HL-60 (cell line): ENCODE data around the gene ASAP3.

Source experiments
- DNase-seq, 2 experiments: peaks; one replicate each; pipeline ENCODE4 v3.0.0-alpha.2; 2010 to 2020; ENCODE audit warnings: low read depth in 1 of 2, low spot score in 1 of 2
- H3K27ac ChIP-seq: fragments of 250-450 bp; sonication (Bioruptor Pico); replicated peaks from 2 replicates; pipeline ENCODE4 v1.5.1; 2020; ENCODE audit warnings: mild to moderate bottlenecking, moderate library complexity
- H3K27me3 ChIP-seq: fragments of 250-450 bp; sonication (Bioruptor Pico); 2 replicates; pipeline ENCODE4 v1.5.1; 2021; ENCODE audit warnings: mild to moderate bottlenecking, moderate library complexity; ENCODE audit not compliant: insufficient read depth, poor library complexity, severe bottlenecking
- H3K4me3 ChIP-seq: replicated peaks from 2 replicates; pipeline ENCODE4 v1.5.1; 2011; ENCODE audit warnings: mild to moderate bottlenecking, control low read depth, low read length; ENCODE audit not compliant: insufficient read depth
- GABPA ChIP-seq: IDR thresholded peaks from 2 replicates; pipeline ENCODE4 v1.6.1; 2012; ENCODE audit warnings: low read depth
- POLR2AphosphoS5 ChIP-seq: IDR thresholded peaks from 2 replicates; pipeline ENCODE4 v1.6.1; 2012; ENCODE audit warnings: low read depth
- SPI1 ChIP-seq: IDR thresholded peaks from 2 replicates; pipeline ENCODE4 v1.6.1; 2012; ENCODE audit warnings: low read depth, mild to moderate bottlenecking, borderline replicate concordance
- TF ChIP-seq, protein P1 (sequence below): IDR thresholded peaks from one replicate; pipeline ENCODE4 v1.5.1; 2011; ENCODE audit warnings: low read length, control low read depth, inconsistent platforms; ENCODE audit not compliant: insufficient read depth
- TF ChIP-seq, protein P2 (sequence below): IDR thresholded peaks from 2 replicates; pipeline ENCODE4 v1.6.1; 2012; ENCODE audit warnings: low read depth; ENCODE audit not compliant: insufficient replicate concordance

Gene ASAP3

DNA sequence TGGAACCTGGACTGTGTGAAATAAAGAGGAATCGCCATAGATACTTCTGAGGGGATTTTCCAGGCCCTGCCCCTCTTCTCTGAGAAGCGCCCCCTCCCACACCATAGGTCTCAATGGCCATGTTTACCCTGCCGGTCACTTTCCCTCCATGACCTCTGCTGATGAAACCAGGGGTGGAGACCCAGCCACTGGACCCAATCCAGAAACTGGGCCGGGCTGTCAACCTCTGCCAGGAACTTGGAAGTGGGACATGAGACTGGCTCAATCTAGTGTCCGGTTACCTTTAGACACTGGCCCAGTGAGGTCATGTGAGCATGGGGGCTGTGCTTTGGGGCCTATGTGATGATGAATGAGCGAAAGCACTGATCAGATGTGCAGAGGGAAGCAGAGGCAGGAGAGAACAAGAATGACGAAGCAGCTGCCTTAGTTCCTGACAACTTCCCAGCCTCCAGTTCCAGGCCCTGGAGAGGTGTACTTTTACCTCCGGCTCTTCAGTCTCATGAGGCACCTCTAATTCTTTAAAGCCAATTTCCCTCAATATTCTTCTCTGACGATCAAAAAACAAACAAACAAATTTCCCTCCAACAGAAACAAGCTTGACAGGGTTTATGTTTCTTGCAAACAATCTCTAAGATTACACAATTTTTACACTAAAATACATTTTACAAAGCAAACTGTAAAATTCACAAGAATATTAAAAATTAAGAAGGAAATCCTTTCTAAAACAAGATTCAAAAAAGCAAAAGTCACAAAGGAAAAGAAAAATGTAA is 4.9 kb downstream of the ASAP3 start:
- Histone ChIP-seq H3K27me3 (peaks cover 39% of the 10 kb centered on the region), H3K4me3 (no peak overlapping the region), H3K27ac (no peak overlapping the region)
- DNase-seq, result no peak
- TF ChIP-seq, protein P1, sequence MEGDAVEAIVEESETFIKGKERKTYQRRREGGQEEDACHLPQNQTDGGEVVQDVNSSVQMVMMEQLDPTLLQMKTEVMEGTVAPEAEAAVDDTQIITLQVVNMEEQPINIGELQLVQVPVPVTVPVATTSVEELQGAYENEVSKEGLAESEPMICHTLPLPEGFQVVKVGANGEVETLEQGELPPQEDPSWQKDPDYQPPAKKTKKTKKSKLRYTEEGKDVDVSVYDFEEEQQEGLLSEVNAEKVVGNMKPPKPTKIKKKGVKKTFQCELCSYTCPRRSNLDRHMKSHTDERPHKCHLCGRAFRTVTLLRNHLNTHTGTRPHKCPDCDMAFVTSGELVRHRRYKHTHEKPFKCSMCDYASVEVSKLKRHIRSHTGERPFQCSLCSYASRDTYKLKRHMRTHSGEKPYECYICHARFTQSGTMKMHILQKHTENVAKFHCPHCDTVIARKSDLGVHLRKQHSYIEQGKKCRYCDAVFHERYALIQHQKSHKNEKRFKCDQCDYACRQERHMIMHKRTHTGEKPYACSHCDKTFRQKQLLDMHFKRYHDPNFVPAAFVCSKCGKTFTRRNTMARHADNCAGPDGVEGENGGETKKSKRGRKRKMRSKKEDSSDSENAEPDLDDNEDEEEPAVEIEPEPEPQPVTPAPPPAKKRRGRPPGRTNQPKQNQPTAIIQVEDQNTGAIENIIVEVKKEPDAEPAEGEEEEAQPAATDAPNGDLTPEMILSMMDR, result no peak
- TF ChIP-seq, protein P2, sequence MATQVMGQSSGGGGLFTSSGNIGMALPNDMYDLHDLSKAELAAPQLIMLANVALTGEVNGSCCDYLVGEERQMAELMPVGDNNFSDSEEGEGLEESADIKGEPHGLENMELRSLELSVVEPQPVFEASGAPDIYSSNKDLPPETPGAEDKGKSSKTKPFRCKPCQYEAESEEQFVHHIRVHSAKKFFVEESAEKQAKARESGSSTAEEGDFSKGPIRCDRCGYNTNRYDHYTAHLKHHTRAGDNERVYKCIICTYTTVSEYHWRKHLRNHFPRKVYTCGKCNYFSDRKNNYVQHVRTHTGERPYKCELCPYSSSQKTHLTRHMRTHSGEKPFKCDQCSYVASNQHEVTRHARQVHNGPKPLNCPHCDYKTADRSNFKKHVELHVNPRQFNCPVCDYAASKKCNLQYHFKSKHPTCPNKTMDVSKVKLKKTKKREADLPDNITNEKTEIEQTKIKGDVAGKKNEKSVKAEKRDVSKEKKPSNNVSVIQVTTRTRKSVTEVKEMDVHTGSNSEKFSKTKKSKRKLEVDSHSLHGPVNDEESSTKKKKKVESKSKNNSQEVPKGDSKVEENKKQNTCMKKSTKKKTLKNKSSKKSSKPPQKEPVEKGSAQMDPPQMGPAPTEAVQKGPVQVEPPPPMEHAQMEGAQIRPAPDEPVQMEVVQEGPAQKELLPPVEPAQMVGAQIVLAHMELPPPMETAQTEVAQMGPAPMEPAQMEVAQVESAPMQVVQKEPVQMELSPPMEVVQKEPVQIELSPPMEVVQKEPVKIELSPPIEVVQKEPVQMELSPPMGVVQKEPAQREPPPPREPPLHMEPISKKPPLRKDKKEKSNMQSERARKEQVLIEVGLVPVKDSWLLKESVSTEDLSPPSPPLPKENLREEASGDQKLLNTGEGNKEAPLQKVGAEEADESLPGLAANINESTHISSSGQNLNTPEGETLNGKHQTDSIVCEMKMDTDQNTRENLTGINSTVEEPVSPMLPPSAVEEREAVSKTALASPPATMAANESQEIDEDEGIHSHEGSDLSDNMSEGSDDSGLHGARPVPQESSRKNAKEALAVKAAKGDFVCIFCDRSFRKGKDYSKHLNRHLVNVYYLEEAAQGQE, result no peak
- no peak for TF ChIP-seq POLR2AphosphoS5
- no peak for TF ChIP-seq GABPA
- TF ChIP-seq SPI1, result no peak

DNA sequence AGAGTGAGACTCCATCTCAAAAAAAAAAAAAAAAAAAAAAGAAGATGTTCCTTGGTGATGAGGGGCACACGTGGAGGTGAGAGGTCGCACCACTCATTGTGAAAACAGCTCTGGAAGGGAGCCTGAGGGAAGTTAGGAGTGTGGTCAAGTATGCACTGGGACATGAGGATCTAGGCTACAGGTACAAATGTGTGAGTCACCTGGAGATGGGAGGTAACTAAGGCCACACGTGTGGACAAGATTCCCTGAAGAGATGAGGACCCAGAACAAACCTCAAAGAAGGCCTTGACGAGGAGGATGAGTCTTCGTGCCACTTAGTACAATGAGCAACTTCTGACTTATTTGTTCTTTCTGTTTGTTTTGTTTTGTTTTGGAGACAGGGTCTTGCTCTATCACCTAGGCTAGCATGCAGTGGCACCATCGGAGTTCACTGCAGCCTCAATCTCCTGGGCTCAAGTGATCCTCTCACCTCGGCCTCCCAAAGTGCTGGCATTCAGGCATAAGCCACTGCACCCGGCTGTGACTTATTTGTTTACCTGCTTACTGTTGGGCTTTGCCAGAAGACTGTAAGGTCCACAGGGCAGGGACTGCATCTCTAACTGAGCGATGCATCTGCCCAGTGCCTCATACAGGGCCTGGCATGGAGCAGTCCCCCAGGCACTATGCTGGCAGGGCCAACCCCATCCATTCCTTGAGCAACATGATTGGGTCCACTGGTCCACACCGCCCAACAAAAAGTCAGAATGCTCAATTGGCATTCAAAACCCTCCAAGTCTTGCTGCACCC is 6.4 kb downstream of the ASAP3 start:
- no peak overlapping the region for H3K4me3 ChIP-seq
- H3K27me3 ChIP-seq, result peaks cover 29% of the 10 kb centered on the region
- DNase-seq, result no peak
- TF ChIP-seq POLR2AphosphoS5 (no peak), SPI1 (no peak), GABPA (no peak)
- TF ChIP-seq, protein P1, result no peak
- TF ChIP-seq, protein P2, result no peak
- no peak overlapping the region for H3K27ac ChIP-seq

DNA sequence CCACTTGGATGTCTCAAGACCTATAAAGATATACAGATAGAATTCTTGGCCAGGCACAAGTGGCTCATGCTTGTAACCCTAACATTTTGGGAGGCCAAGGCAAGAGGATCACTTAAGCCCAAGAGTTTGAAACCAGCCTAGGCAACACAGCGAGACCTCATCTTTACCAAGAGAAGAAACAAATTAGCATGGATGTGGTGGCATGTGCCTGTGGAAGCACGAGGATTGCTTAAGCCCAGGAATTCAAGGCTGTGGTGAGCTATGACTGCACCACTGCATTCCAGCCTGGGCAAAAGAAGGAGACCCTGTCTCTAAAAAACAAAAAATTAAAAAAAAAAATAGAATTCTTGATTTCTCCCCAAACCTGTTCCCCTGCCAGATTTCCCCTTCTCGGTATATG is 8.3 kb downstream of the ASAP3 start:
- no peak for DNase-seq
- Histone ChIP-seq H3K27me3 (peaks cover 10% of the 10 kb centered on the region), H3K4me3 (no peak overlapping the region), H3K27ac (no peak overlapping the region)
- TF ChIP-seq, protein P1, result no peak
- no peak for TF ChIP-seq POLR2AphosphoS5
- TF ChIP-seq SPI1, result no peak
- no peak for TF ChIP-seq GABPA
- TF ChIP-seq, protein P2, result no peak
